Transverse colon (tissue), 4 donors: Measurements from ENCODE around the gene ZFP1. TPM values are rescaled to one million over a fixed set of nuclear protein-coding genes. Genes with fewer than 3 reads are reported as not detected.

Source experiments
- DNase-seq: peaks from one replicate; pipeline ENCODE4 v3.0.0-alpha.2; 2019
- H3K27ac ChIP-seq, 4 donors: fragments of 200-600 bp; sonication (generic); 2 replicates each; pipeline ENCODE4 v1.5.1; 2016 to 2018; ENCODE audit warnings: inconsistent platforms in 4 of 4
- H3K27me3 ChIP-seq: fragments of 200-600 bp; sonication (generic); 2 replicates; pipeline ENCODE4 v1.5.1; 2017; ENCODE audit warnings: inconsistent platforms
- H3K36me3 ChIP-seq, 4 donors: fragments of 200-600 bp; sonication (generic); 2 replicates each; pipeline ENCODE4 v1.5.1; 2017 to 2019; ENCODE audit warnings: inconsistent platforms in 4 of 4
- H3K4me1 ChIP-seq, 4 donors: fragments of 200-600 bp; sonication (generic); 2 replicates each; pipeline ENCODE4 v1.5.1; 2017 to 2020; ENCODE audit warnings: inconsistent platforms in 4 of 4
- H3K4me3 ChIP-seq, 4 donors: fragments of 200-600 bp; sonication (generic); 1 replicate in 1 of 4; 2 replicates in 3 of 4; pipeline versions ENCODE4 v1.5.1 to v1.6.1; 2017 to 2019; ENCODE audit warnings: inconsistent platforms in 4 of 4
- H3K9me3 ChIP-seq, 2 donors: fragments of 200-600 bp; sonication (generic); 2 replicates each; pipeline ENCODE4 v1.5.1; 2017 to 2019; ENCODE audit warnings: inconsistent platforms in 2 of 2
- EP300 ChIP-seq: sonication (generic); formaldehyde crosslinking; IDR thresholded peaks from one replicate; pipeline ENCODE4 v1.6.1; 2017; ENCODE audit warnings: antibody characterized with exemption, low read depth
- POLR2A ChIP-seq: fragments of 450-650 bp; IDR thresholded peaks from one replicate; pipeline ENCODE4 v1.6.1; 2016; ENCODE audit warnings: antibody characterized with exemption, mild to moderate bottlenecking, moderate library complexity
- POLR2AphosphoS5 ChIP-seq, 3 donors: sonication (generic); formaldehyde crosslinking; IDR thresholded peaks; one replicate each; pipeline ENCODE4 v1.6.1; 2016; ENCODE audit warnings: antibody characterized with exemption in 3 of 3
- WGBS, 2 donors: methylation state at CpG; one replicate each; pipeline ENCODE4 v1.1.5; 2018; ENCODE audit warnings: low coverage in 1 of 2; 5-methylcytosine and 5-hydroxymethylcytosine counted together
- in situ Hi-C, 4 donors: fragments of 200-750 bp; cut with MboI; loops; one replicate each; pipeline versions ENCODE4 v1.15.0 to v1.15.1; 2017; ENCODE audit warnings: low sequenced_read_pairs in 3 of 4, low pct_ligation_motif_present in 1 of 4, low pct_unique_long_range_greater_than_20kb in 1 of 4
- intact Hi-C: fragments of 100-400 bp; cut with DNase I; formaldehyde crosslinking; loops from one replicate; pipeline ENCODE4 v1.15.1; 2023; ENCODE audit warnings: low total_unique reads
- total RNA-seq, 4 donors: library from RNA; depleted of rRNA; stranded (reverse); fragments of >200 nt; gene quantifications; one replicate each; pipeline ENCODE4 v1.1.0, GENCODE V29; 2016
- TF ChIP-seq, protein P1 (sequence below), 5 experiments: fragments of 200-600 bp in 3 of 5; fragments of 450-650 bp in 2 of 5; sonication (generic) in 3 of 5; IDR thresholded peaks; 1 replicate in 2 of 5; 2 replicates in 3 of 5; pipeline ENCODE4 v1.5.1; 2016 to 2017; ENCODE audit warnings: antibody characterized with exemption in 5 of 5, inconsistent platforms in 3 of 5, mild to moderate bottlenecking in 2 of 5, moderate library complexity in 1 of 5

The ZFP1 gene
- total RNA-seq, 4 donors from 2014 or later = 1.1 to 56.7 (median 6.3) TPM

DNA sequence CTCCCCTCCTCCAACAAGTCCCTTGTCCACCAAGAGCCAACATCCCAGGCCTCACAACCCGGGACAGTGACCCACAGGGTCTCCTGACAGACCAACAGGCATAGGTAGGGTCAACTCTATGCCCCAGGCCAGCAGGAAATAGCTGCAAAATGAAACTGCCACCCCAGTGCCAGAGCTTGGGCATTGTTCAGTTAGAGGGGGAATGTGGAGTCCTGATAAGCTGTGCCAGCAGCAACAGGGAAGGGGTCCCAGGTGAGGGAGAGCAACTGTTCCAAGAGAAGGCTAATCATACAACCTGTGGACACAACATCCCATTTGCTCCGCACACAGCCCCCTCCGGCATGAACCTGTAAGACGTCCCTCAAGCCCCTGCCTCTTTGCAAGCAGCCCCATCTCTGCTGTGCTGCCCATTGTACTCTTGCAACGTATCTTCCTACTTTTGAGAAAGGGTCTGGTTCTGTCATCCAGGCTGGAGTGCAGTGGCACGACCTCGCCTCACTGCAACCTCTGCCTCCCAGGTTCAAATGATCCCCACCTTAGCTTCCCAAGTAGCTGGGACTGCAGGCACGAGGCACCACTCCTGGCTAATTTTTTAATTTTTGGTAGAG, 41.4 kb downstream of the ZFP1 start:
- 74% methylated on average over 8 of the region's 8 CpGs; no CpG with 5 or more reads in 1 of the 2 donors for WGBS, 2 donors
- Histone ChIP-seq H3K4me1 (peaks cover 0 to 2% (median 0%) of the 10 kb centered on the region in 4 donors), H3K27me3 (no peaks in the 10 kb centered on the region), H3K9me3 (no peaks in the 10 kb centered on the region), H3K27ac (no peak overlapping the region), H3K4me3 (no peak overlapping the region), H3K36me3 (no peaks in the 10 kb centered on the region)
- intact Hi-C loops = no loop called here
- in situ Hi-C loops = loop anchor here in 2 of 4 donors (25.0 kb wide), 1 partner anchor 573 kb away; no protein-coding TSS in a partner anchor
- DNase-seq = no peak
- no peak for TF ChIP-seq POLR2AphosphoS5 (IDR thresholded peaks at IDR 0.05)
- TF ChIP-seq POLR2A = no peak
- no peak for TF ChIP-seq EP300
- TF ChIP-seq, protein P1, sequence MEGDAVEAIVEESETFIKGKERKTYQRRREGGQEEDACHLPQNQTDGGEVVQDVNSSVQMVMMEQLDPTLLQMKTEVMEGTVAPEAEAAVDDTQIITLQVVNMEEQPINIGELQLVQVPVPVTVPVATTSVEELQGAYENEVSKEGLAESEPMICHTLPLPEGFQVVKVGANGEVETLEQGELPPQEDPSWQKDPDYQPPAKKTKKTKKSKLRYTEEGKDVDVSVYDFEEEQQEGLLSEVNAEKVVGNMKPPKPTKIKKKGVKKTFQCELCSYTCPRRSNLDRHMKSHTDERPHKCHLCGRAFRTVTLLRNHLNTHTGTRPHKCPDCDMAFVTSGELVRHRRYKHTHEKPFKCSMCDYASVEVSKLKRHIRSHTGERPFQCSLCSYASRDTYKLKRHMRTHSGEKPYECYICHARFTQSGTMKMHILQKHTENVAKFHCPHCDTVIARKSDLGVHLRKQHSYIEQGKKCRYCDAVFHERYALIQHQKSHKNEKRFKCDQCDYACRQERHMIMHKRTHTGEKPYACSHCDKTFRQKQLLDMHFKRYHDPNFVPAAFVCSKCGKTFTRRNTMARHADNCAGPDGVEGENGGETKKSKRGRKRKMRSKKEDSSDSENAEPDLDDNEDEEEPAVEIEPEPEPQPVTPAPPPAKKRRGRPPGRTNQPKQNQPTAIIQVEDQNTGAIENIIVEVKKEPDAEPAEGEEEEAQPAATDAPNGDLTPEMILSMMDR (IDR thresholded peaks at IDR 0.05) = no peak

DNA sequence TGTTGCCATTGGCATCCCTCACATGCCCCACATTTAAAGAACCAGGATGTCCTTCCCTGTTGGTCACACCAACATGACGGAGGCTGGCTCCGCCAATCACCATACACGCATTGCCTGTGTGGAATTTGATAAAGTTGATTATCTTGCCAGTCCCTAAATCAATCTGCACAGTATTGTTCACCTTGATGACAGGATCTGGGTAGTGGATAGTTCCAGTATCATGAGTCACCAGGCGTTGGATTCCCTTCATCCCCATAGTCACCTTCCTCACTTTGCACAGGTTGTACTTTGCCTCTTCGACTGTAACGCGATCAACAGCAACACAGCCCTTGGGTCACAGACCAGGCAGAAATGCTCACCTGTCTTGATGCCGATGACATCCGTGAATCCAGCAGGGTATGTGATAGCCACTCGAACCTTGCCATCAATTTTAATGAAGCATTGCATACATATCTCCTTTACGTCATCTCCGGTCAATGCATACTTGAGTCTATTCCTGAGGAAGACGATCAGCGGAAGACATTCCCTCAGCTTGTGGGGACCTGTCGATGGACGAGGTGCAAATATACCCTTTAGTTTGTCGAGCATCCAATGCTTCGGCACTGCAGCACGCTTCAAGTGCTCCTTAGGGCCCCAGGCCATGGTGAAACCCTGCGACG, 44.4 kb downstream of the ZFP1 start:
- in situ Hi-C loops = loop anchor here in 2 of 4 donors (25.0 kb wide), 1 partner anchor 570 kb away; no protein-coding TSS in a partner anchor

DNA sequence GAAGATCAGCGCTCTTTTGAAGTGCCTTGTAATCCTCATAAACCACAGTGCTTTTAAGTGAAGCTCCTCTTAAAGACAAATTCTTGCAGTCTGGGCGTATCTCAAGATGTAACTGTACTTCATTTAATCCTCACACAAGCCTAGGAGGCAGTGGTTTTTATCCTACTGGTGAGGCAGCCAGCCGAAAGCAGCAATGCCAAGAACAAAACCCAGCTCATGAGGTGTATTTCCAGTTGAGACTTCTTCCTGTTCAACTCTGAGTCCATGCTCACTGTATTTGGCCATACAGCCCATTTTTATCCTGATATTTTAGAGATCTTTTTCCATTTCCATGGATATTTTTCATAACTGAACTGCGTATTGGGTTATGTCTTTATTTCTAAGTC, 44.9 kb downstream of the ZFP1 start:
- intact Hi-C loops = no loop called here
- TF ChIP-seq, protein P1 (IDR thresholded peaks at IDR 0.05) = no peak
- TF ChIP-seq POLR2AphosphoS5 (IDR thresholded peaks at IDR 0.05) (no peak), EP300 (no peak), POLR2A (no peak)
- peaks cover 24% of the 10 kb centered on the region for H3K27me3 ChIP-seq
- no peak for DNase-seq
- peaks cover 0 to 5% (median 0%) of the 10 kb centered on the region in 4 donors for H3K4me1 ChIP-seq
- H3K4me3 ChIP-seq = no peak overlapping the region
- 85 to 100% methylated on average over 2 to 4 of the region's 4 CpGs for WGBS, 2 donors
- no peaks in the 10 kb centered on the region for H3K36me3 ChIP-seq
- in situ Hi-C loops = loop anchor here in 2 of 4 donors (25.0 kb wide), 1 partner anchor 569 kb away; no protein-coding TSS in a partner anchor
- no peaks in the 10 kb centered on the region for H3K9me3 ChIP-seq
- H3K27ac ChIP-seq = no peak overlapping the region

More for the DNA sequence above, 44.4 kb downstream of the ZFP1 start:
- WGBS, 2 donors = 91% methylated on average over 13 to 21 of the region's 21 CpGs
- H3K27me3 ChIP-seq = peaks cover 19% of the 10 kb centered on the region
- H3K36me3 ChIP-seq = no peaks in the 10 kb centered on the region
- no peak overlapping the region for H3K4me3 ChIP-seq
- H3K27ac ChIP-seq = no peak overlapping the region
- no peak for DNase-seq
- TF ChIP-seq POLR2A (no peak), POLR2AphosphoS5 (IDR thresholded peaks at IDR 0.05) (no peak), EP300 (no peak)
- TF ChIP-seq, protein P1 (IDR thresholded peaks at IDR 0.05) = no peak
- H3K4me1 ChIP-seq = no peaks in the 10 kb centered on the region
- intact Hi-C loops = no loop called here
- no peaks in the 10 kb centered on the region for H3K9me3 ChIP-seq

DNA sequence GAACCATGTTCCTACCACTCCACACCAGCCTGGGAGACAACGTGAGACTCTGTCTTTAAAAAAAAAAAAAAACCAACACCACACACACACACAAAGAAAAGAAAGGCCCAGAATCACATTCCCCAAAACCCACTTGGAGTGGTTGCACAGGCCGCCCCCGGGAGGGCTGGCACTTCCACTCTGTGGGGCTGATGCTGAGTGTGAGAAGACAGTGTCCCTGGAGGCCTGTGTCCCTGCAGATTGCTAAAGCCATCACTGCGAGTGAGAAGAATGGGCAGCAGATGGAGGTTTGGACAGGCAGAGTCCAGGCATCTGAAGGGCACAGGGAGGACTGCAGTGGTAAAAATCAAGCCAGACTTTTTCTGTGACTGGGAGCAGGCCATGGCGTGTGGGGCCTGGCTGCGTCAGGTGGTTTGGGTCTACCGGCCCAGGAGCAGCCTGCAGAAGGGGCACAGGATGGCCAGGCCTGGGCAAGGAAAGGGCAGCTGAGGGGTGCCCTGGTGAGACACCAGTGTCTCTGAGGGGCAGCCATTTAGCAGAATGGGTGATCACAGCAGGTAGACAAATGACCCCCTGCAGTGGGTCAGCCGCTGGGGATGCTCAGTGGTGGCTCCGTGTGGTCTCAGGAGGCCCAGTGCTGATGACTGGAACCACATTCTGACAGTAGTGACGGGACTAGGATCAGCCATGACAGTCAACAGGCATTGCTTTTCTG, 45.6 kb downstream of the ZFP1 start:
- 74 to 88% methylated on average over 4 to 10 of the region's 10 CpGs for WGBS, 2 donors
- no peak overlapping the region for H3K27ac ChIP-seq
- peaks cover 26% of the 10 kb centered on the region for H3K27me3 ChIP-seq
- intact Hi-C loops = no loop called here
- in situ Hi-C loops = loop anchor here in 2 of 4 donors (25.0 kb wide), 1 partner anchor 568 kb away; no protein-coding TSS in a partner anchor
- no peak for TF ChIP-seq POLR2AphosphoS5 (IDR thresholded peaks at IDR 0.05)
- TF ChIP-seq, protein P1 (IDR thresholded peaks at IDR 0.05) = no peak
- TF ChIP-seq EP300 = no peak
- no peak for TF ChIP-seq POLR2A
- H3K36me3 ChIP-seq = no peaks in the 10 kb centered on the region
- no peak for DNase-seq
- H3K9me3 ChIP-seq = no peaks in the 10 kb centered on the region
- no peak overlapping the region for H3K4me3 ChIP-seq
- peaks cover 0 to 7% (median 0%) of the 10 kb centered on the region in 4 donors for H3K4me1 ChIP-seq
